A673 (cell line): ENCODE results near the gene SLC15A1.

Source experiments
- EZH2 ChIP-seq: fragments of 200-600 bp; sonication (generic); IDR thresholded peaks from 2 replicates; pipeline ENCODE4 v1.6.1; 2017; ENCODE audit warnings: borderline replicate concordance, low read depth, mild to moderate bottlenecking, mixed read lengths, antibody characterized with exemption, low read length; ENCODE audit not compliant: poor library complexity, severe bottlenecking
- TF ChIP-seq, protein P1 (sequence below): fragments of 300-800, 200-600 bp; sonication (generic); conservative IDR thresholded peaks from 2 replicates; pipeline ENCODE4 v1.5.1; 2017; ENCODE audit warnings: low read depth, mild to moderate bottlenecking, antibody characterized with exemption, low read length, moderate library complexity, mixed read lengths

GRCh38 chr13:98706446-98707110 is 45.9 kb downstream of the SLC15A1 start:
- TF ChIP-seq, protein P1, sequence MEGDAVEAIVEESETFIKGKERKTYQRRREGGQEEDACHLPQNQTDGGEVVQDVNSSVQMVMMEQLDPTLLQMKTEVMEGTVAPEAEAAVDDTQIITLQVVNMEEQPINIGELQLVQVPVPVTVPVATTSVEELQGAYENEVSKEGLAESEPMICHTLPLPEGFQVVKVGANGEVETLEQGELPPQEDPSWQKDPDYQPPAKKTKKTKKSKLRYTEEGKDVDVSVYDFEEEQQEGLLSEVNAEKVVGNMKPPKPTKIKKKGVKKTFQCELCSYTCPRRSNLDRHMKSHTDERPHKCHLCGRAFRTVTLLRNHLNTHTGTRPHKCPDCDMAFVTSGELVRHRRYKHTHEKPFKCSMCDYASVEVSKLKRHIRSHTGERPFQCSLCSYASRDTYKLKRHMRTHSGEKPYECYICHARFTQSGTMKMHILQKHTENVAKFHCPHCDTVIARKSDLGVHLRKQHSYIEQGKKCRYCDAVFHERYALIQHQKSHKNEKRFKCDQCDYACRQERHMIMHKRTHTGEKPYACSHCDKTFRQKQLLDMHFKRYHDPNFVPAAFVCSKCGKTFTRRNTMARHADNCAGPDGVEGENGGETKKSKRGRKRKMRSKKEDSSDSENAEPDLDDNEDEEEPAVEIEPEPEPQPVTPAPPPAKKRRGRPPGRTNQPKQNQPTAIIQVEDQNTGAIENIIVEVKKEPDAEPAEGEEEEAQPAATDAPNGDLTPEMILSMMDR: no peak
- TF ChIP-seq EZH2: no peak
